OCI-LY1 (cell line): ENCODE results near the gene ADPRM.

Experiments
- EZH2 ChIP-seq: fragments of 200-600 bp; sonication (generic), shearing (Covaris generic); IDR thresholded peaks from 2 replicates; pipeline ENCODE4 v1.8.0; 2017; ENCODE audit warnings: borderline replicate concordance, mixed run types, mild to moderate bottlenecking, antibody characterized with exemption, low read length, moderate library complexity, mixed read lengths
- TF ChIP-seq, protein P1 (sequence below): fragments of 200-600 bp; sonication (generic), shearing (Covaris generic); IDR thresholded peaks from 2 replicates; pipeline ENCODE4 v1.5.1; 2017; ENCODE audit warnings: mild to moderate bottlenecking, antibody characterized with exemption, low read length, moderate library complexity, mixed read lengths

DNA sequence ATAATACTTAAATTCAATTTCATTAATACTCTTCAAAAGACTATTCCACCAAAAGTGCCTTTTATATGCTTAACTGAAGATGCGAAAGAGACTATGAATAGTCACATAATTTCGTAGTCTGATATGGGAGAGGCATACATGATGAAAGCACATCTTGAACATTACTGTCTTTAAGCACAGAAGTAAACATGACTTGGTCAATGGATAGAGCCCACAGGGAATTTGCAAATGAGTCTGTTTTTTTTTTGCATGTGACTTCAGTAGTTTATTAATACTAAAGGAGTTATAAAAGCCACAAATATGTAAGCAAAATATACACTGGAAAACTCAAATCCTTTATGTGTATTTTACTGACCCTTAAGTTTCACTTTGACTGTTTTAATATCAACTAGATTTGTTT is 15.9 kb downstream of the ADPRM start:
- TF ChIP-seq, protein P1, sequence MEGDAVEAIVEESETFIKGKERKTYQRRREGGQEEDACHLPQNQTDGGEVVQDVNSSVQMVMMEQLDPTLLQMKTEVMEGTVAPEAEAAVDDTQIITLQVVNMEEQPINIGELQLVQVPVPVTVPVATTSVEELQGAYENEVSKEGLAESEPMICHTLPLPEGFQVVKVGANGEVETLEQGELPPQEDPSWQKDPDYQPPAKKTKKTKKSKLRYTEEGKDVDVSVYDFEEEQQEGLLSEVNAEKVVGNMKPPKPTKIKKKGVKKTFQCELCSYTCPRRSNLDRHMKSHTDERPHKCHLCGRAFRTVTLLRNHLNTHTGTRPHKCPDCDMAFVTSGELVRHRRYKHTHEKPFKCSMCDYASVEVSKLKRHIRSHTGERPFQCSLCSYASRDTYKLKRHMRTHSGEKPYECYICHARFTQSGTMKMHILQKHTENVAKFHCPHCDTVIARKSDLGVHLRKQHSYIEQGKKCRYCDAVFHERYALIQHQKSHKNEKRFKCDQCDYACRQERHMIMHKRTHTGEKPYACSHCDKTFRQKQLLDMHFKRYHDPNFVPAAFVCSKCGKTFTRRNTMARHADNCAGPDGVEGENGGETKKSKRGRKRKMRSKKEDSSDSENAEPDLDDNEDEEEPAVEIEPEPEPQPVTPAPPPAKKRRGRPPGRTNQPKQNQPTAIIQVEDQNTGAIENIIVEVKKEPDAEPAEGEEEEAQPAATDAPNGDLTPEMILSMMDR = no peak
- TF ChIP-seq EZH2 = no peak
